Measurements from ENCODE around the gene RNF5.
"Not testable (repeated sequence)": the region's sequence is repeated elsewhere in the genome, so short reads cannot be mapped to it uniquely, and the experiment has no call there.

The RNF5 gene

DNA sequence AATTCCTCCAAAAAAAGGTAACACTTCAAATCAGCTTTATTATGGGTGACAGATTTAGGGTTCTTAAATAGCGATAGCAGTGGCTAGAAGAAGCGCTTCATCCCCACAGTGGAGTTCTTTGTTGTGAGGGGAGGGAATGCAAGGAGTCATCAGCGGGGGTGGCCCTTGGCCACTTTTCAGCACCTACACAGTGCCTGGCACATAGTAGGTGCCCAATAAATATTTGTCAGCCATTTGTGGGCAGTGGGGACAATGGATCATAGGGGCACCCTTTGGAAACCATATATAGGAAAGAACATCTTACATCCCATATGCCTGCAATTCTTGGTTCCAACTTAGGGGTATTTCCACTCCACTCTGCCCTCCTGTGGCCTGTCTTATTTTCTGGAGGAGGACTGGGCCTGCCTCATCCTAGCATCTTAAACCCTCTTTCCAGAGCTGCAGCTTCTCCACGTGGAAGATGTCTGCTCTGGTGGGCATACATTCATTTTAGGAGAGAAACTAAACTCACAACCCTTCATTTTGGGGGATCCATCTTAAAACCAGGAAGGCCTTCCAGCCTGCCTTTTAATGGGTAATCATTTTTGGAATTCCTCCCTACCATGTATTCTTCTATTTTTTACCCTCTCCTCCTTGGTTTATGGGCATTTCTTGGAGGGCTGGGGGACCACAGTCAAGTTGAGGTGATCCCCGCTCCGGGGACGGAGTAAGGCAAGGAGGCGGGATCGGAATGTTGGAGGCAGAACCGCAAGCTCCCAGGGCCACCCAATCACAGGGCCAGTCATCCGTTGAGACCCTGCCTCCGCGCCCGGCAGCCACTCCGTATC lies 16.8 kb downstream of the RNF5 start:
- DNase-seq (ENCODE audit: low spot score in 2 of 2) (no peak), ATAC-seq (ENCODE audit: low read depth) (no peak)
- peaks cover 15% of the 10 kb centered on the region for H3K36me3 Mint-ChIP-seq
- no peaks in the 10 kb centered on the region for H3K9me3 Mint-ChIP-seq
- no peaks in the 10 kb centered on the region for H3K27me3 Mint-ChIP-seq
- peak overlapping the region; percentile 98 for H3K4me3 Mint-ChIP-seq
- H3K27ac Mint-ChIP-seq, result peak overlapping the region; percentile 99
- peaks cover 32% of the 10 kb centered on the region for H3K4me1 Mint-ChIP-seq

DNA sequence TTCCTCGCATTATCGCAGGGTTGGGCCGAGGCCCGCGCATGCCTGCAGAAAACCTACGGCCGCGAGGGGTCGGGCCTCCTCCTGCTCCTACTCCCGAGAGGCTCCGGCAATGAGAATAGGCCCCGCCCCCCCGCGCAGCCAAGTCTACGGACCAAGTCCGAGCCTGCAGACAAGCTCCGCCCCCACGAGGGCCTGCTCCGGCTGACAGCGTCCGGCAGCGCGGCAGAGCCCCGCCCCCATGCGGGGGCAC lies 17.4 kb downstream of the RNF5 start:
- peaks cover 32% of the 10 kb centered on the region for H3K4me1 Mint-ChIP-seq
- DNase-seq (ENCODE audit: low spot score in 2 of 2) (no peak), ATAC-seq (ENCODE audit: low read depth) (no peak)
- no peaks in the 10 kb centered on the region for H3K27me3 Mint-ChIP-seq
- H3K27ac Mint-ChIP-seq, result peak overlapping the region; percentile 99
- H3K36me3 Mint-ChIP-seq, result peaks cover 13% of the 10 kb centered on the region
- peak overlapping the region; percentile 98 for H3K4me3 Mint-ChIP-seq
- no peaks in the 10 kb centered on the region for H3K9me3 Mint-ChIP-seq

DNA sequence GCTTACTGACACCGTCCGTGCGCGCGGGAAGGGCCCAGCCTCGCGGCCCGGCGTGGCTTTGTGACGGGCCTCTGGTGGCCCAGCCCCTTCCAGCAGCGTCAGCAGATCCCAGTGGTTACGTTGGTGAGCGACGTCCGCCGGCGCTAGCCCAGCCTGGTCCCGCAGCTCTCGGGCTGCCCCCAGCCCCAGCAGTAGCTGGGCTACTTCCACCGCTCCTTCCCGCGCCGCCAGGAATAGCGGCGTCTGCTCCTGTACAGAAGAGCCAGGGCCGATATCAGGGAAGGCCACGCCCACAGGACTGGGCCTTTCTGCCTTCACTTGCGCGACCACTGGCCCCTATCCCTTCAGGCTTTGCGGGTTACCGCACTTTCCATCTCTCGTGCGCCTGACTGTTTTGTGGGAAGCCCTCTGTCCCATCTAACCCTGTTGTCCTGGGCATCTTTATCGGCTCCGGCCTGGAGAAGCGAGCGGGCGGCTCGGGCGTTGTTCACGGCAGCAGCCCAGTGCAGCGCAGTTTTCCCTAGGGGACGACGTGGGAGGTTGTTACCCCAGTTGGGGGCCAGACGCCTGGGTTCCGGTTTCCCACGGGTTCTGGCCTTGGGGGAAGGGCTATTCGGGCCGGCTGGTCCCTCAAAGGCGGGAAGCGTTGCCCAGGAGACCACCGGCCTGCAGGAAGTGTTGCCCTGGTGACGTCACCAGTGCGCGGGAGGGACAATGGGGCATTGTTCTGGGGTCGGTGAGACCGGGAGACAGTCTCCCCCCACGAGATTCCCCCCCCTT lies 17.9 kb downstream of the RNF5 start:
- Mint-ChIP-seq H3K36me3 (peaks cover 11% of the 10 kb centered on the region), H3K4me1 (peaks cover 30% of the 10 kb centered on the region), H3K27me3 (no peaks in the 10 kb centered on the region), H3K4me3 (peak overlapping the region; percentile 98), H3K27ac (peak overlapping the region; percentile 99), H3K9me3 (no peaks in the 10 kb centered on the region)
- DNase-seq (ENCODE audit: low spot score in 2 of 2) (peak; percentile 93 to 99), ATAC-seq (ENCODE audit: low read depth) (peak; percentile 79)

DNA sequence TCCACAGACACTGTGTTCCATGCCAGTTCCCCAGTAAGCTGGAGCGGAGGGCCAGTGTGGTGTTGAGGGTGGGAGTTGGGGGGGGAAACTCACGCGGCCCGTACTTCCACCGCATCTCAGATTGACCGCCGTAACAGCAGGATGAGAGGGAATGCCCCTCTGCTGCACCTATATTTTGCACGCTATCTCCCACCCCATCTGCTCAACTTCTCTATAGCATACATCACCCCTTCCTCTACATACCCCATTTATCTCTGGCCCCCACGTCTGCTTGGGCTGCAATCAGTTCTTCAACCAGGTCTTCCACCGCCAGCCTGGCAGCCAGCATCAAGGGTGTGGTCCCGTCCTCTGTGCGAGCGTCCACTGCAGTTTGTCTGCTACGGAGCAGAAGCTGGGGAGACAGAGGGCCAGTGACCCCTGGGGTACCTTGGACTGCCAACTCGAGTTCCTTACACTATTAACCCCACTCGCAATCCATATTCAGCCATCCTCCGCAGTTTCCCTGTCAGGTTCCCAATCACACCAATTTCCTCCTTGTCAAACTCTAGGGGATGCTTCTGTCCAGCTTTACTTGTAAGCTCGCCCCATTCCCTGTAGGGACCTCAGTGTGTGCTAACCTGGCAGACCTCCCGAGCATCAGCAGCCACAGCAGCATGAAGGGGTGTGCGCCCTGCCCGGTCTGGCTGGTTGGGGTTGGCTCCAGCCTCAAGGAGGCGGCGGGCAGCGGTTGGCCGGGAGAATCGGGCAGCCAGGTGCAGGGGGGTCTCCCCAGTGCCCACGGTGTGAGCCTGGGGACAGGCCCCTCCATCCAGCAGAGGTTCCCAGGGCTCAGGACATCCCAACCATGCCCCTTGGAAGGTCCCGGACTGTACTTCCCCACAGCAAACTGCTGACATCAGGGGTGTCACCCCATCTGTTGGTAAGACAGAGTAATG lies 18.7 kb downstream of the RNF5 start:
- no peaks in the 10 kb centered on the region for H3K9me3 Mint-ChIP-seq
- peak overlapping the region; percentile 98 for H3K4me3 Mint-ChIP-seq
- H3K36me3 Mint-ChIP-seq, result peaks cover 3% of the 10 kb centered on the region
- ATAC-seq (ENCODE audit: low read depth) (no peak), DNase-seq (ENCODE audit: low spot score in 2 of 2) (peak in 1 of 2 donors; percentile 47)
- peak overlapping the region; percentile 99 for H3K27ac Mint-ChIP-seq
- no peaks in the 10 kb centered on the region for H3K27me3 Mint-ChIP-seq
- peaks cover 25% of the 10 kb centered on the region for H3K4me1 Mint-ChIP-seq

- no peaks in the 10 kb centered on the region for H3K9me3 Mint-ChIP-seq
- no peak for DNase-seq (ENCODE audit: low spot score in 2 of 2)
- peak overlapping the region; percentile 99 for H3K27ac Mint-ChIP-seq
- peaks cover 22% of the 10 kb centered on the region for H3K4me1 Mint-ChIP-seq
- ATAC-seq (ENCODE audit: low read depth), result no peak
- H3K27me3 Mint-ChIP-seq, result no peaks in the 10 kb centered on the region
- no peaks in the 10 kb centered on the region for H3K36me3 Mint-ChIP-seq
- no peak overlapping the region for H3K4me3 Mint-ChIP-seq
Observed at GRCh38 chr6:32198345-32198696, 20.1 kb downstream of the RNF5 start.

GRCh38 chr6:32198866-32199265 lies 20.7 kb downstream of the RNF5 start:
- DNase-seq (ENCODE audit: low spot score in 2 of 2) (no peak), ATAC-seq (ENCODE audit: low read depth) (no peak)
- no peaks in the 10 kb centered on the region for H3K27me3 Mint-ChIP-seq
- peak overlapping the region; percentile 99 for H3K27ac Mint-ChIP-seq
- H3K9me3 Mint-ChIP-seq, result no peaks in the 10 kb centered on the region
- H3K4me3 Mint-ChIP-seq, result no peak overlapping the region
- H3K4me1 Mint-ChIP-seq, result peaks cover 17% of the 10 kb centered on the region
- H3K36me3 Mint-ChIP-seq, result no peaks in the 10 kb centered on the region

GRCh38 chr6:32200711-32201475 lies 22.7 kb downstream of the RNF5 start:
- Mint-ChIP-seq H3K4me3 (no peak overlapping the region), H3K27ac (no peak overlapping the region), H3K4me1 (peaks cover 6% of the 10 kb centered on the region), H3K9me3 (no peaks in the 10 kb centered on the region), H3K27me3 (no peaks in the 10 kb centered on the region), H3K36me3 (no peaks in the 10 kb centered on the region)
- DNase-seq (ENCODE audit: low spot score in 2 of 2), result no peak
- ATAC-seq (ENCODE audit: low read depth), result no peak

GRCh38 chr6:32202186-32202585 lies 24.0 kb downstream of the RNF5 start:
- ATAC-seq (ENCODE audit: low read depth) (no peak), DNase-seq (ENCODE audit: low spot score in 2 of 2) (no peak)
- Mint-ChIP-seq H3K9me3 (no peaks in the 10 kb centered on the region), H3K4me3 (no peak overlapping the region), H3K36me3 (no peaks in the 10 kb centered on the region), H3K27me3 (no peaks in the 10 kb centered on the region), H3K4me1 (peaks cover under 1% of the 10 kb centered on the region), H3K27ac (no peak overlapping the region)

DNA sequence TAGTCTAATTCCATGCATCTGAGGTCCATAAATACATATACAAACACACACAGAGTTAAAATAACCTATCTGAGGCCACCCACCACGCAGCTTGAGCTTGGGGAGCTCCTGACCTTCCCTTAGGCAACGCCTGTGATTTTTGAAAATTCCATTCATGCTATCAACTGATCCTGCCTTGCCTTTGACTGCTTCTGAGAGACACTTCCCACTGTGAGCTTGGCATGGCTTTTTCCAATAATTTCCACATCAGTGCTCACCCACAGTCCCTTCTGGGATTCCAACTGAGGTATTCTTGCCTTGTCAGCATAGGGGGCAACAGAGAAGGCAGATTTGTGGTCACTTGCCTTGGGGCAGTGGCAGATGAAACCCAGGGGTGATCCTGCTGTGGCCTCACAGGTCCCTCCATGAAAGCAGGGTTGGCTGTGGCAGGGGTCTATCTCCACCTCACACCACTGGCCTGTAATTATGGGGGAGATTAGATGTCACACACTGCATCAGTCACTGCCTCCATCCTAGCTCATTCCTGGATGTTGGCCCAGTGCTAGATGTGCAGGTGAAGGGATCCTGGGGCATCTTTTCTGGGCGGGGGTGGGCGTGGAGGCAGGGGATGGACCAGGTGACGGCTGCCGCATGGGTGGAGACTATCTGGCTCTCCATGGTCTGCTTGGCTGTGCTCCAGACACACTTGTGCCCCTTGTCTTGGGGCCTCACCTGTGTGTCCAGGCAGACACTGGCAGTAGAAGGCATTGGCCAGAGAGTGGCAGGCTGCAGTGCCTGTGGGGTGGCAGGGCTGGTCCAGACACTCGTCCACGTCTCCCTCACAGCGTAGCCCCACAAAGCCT lies 25.4 kb downstream of the RNF5 start:
- no peak overlapping the region for H3K4me3 Mint-ChIP-seq
- H3K27ac Mint-ChIP-seq, result no peak overlapping the region

GRCh38 chr6:32204268-32204715 lies 26.1 kb downstream of the RNF5 start:
- Mint-ChIP-seq H3K36me3 (no peaks in the 10 kb centered on the region), H3K27me3 (no peaks in the 10 kb centered on the region), H3K27ac (no peak overlapping the region), H3K4me1 (peaks cover 7% of the 10 kb centered on the region), H3K4me3 (no peak overlapping the region), H3K9me3 (no peaks in the 10 kb centered on the region)
- ATAC-seq (ENCODE audit: low read depth) (no peak), DNase-seq (ENCODE audit: low spot score in 2 of 2) (no peak)

More for the DNA sequence above, 25.4 kb downstream of the RNF5 start:
- DNase-seq (ENCODE audit: low spot score in 2 of 2) (no peak), ATAC-seq (ENCODE audit: low read depth) (no peak)
- Mint-ChIP-seq H3K27me3 (no peaks in the 10 kb centered on the region), H3K9me3 (no peaks in the 10 kb centered on the region), H3K4me1 (peaks cover 5% of the 10 kb centered on the region), H3K36me3 (no peaks in the 10 kb centered on the region)

DNA sequence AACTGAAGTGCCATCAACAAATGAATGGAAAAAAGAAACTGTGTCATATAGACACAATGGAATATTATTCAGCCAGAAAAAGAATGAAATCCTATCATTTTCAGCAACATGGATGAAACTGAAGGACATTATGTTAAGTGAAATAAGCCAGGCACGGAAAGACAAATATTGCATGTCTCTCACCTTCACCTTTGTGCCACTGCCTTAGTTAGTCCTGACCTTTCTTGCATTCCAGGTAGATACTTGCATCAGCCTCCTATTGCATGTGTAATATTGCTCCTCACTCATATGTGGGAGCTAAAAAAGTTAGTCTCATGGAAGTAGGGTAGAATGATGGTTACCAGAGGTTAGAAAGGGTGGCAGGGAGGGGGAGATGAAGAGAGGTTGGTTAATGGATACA lies 30.8 kb downstream of the RNF5 start:
- Mint-ChIP-seq H3K4me1 (peaks cover 11% of the 10 kb centered on the region), H3K36me3 (no peaks in the 10 kb centered on the region), H3K27ac (peak overlapping the region; percentile 29), H3K27me3 (no peaks in the 10 kb centered on the region), H3K4me3 (no peak overlapping the region), H3K9me3 (no peaks in the 10 kb centered on the region)
- DNase-seq (ENCODE audit: low spot score in 2 of 2) (no peak), ATAC-seq (ENCODE audit: low read depth) (no peak)

GRCh38 chr6:32210191-32210601 lies 32.0 kb downstream of the RNF5 start:
- no peak for DNase-seq (ENCODE audit: low spot score in 2 of 2)
- Mint-ChIP-seq H3K27me3 (no peaks in the 10 kb centered on the region), H3K36me3 (no peaks in the 10 kb centered on the region), H3K27ac (no peak overlapping the region), H3K4me3 (no peak overlapping the region), H3K9me3 (no peaks in the 10 kb centered on the region), H3K4me1 (peaks cover 13% of the 10 kb centered on the region)
- no peak for ATAC-seq (ENCODE audit: low read depth)

DNA sequence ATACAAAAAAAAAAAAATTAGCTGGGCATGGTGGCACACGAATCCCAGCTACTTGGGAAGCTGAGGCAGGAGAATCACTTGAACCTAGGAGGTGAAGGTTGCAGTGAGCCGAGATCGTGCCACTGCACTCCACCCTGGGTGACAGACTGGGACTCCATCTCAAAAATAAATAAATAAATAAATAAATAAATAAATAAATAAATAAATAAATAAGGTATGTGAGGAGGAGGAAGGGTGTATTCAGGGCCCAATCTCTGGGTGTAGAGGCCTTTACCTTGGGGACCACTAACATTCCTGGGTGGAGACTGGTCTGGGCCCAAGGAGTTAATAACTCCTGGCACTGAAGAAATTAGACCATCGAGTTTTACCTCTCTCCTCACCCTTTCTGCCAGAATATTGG lies 33.2 kb downstream of the RNF5 start:
- H3K27ac Mint-ChIP-seq; H3K4me3 Mint-ChIP-seq; ATAC-seq (ENCODE audit: low read depth); DNase-seq (ENCODE audit: low spot score in 2 of 2); H3K9me3 Mint-ChIP-seq; H3K36me3 Mint-ChIP-seq; H3K27me3 Mint-ChIP-seq: not testable (repeated sequence)
- peaks cover 17% of the 10 kb centered on the region for H3K4me1 Mint-ChIP-seq

Measured in memory B cell (primary cell).